Measurements from ENCODE around the gene PROM2.

Gene PROM2

DNA sequence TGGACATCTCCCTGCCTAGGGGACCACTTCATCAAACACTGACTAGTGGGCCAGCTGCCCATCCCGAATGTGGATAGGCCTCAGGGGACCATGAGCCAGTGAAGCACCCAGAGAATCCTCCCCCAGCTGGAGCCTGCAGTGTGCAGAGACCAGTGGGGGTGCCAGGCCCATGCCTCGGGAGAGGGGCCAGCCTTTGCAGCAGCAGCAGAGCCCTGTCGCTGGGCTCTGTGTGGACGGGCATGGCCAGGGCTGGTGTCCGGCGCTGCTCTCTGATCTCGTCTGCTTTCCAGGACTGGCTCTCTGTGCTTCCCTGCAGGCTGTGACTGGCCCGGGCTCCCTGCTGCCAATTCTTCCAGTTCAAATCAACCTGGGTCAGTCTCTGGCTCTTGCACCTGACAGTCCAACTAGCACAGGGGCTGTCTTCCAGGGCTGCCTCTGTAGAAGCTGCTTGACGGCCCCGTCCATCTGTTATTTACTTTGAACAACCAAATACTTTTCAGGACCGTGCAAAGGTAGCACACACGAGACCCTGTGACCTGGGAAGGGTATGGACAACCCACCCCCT is 34.3 kb downstream of the PROM2 start:
- H3K9ac ChIP-seq (ENCODE audit: low read length): no peak overlapping the region
- no peak overlapping the region for H3K4me2 ChIP-seq (ENCODE audit: low read length)
- H2BK12ac ChIP-seq (ENCODE audit: low read length): no peak overlapping the region
- H3K4me1 ChIP-seq (ENCODE audit: control insufficient read depth in 1 of 2, insufficient read depth in 2 of 2, low read length in 2 of 2): peaks cover 0 to 3% of the 10 kb centered on the region in 2 experiments
- WGBS (ENCODE audit: extremely low coverage, insufficient coverage, insufficient read length): no CpG with 5 or more reads among the region's 12 CpGs
- no peak overlapping the region for H2BK5ac ChIP-seq (ENCODE audit: low read depth, low read length, poor library complexity)
- H3K79me1 ChIP-seq (ENCODE audit: low read length): no peaks in the 10 kb centered on the region
- no peak overlapping the region for H4K8ac ChIP-seq (ENCODE audit: low read depth, low read length)
- no peaks in the 10 kb centered on the region for H3K79me2 ChIP-seq (ENCODE audit: control insufficient read depth, insufficient read depth, low read length, poor library complexity)
- H3K9me3 ChIP-seq (ENCODE audit: insufficient read depth, low read depth, low read length): no peaks in the 10 kb centered on the region
- H2AFZ ChIP-seq (ENCODE audit: insufficient read depth, low read length, poor library complexity): no peak overlapping the region
- H4K91ac ChIP-seq (ENCODE audit: low read depth, low read length): no peak overlapping the region
- H2AK5ac ChIP-seq (ENCODE audit: low read length): no peak overlapping the region
- H3K23ac ChIP-seq (ENCODE audit: low read length): no peak overlapping the region
- no peak overlapping the region for H3K4ac ChIP-seq (ENCODE audit: low read depth, low read length)
- H2BK120ac ChIP-seq (ENCODE audit: insufficient read depth, low read length, poor library complexity): no peak overlapping the region
- H3K27me3 ChIP-seq (ENCODE audit: insufficient read depth, low read length): no peaks in the 10 kb centered on the region
- no peak overlapping the region for H3K27ac ChIP-seq (ENCODE audit: low read depth, low read length)
- no peak overlapping the region for H3K14ac ChIP-seq (ENCODE audit: low read length)
- H3K36me3 ChIP-seq (ENCODE audit: control insufficient read depth in 1 of 2, insufficient read depth in 2 of 2, low read length in 2 of 2): no peaks in the 10 kb centered on the region
- no peak overlapping the region for H3K4me3 ChIP-seq (ENCODE audit: low read depth, low read length)
- no peak overlapping the region for H3K18ac ChIP-seq (ENCODE audit: low read length)
- H4K12ac ChIP-seq (ENCODE audit: low read depth, low read length): no peak overlapping the region
- DNase-seq: no peak

DNA sequence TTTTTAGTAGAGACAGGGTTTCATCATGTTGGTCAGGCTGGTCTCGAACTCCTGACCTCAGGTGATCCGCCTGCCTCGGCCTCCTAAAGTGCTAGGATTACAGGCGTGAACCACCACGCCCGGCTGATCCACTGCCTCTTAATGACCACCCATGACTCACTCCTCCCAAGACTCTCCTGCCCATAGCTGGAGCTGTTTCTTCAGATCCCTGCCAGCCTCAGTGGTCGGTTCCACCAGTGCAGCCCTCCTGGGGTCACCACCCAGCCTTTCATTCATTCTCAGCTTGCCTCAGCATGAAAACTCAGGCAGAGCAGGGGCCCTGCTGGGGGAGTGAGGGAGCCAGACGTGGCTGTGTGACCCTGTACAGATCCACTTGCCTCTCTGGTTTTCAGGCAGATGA is 35.4 kb downstream of the PROM2 start:
- no peaks in the 10 kb centered on the region for H3K36me3 ChIP-seq (ENCODE audit: control insufficient read depth in 1 of 2, insufficient read depth in 2 of 2, low read length in 2 of 2)
- H4K8ac ChIP-seq (ENCODE audit: low read depth, low read length): no peak overlapping the region
- WGBS (ENCODE audit: extremely low coverage, insufficient coverage, insufficient read length): no CpG with 5 or more reads among the region's 8 CpGs
- no peak overlapping the region for H3K18ac ChIP-seq (ENCODE audit: low read length)
- H2AK5ac ChIP-seq (ENCODE audit: low read length): no peak overlapping the region
- no peaks in the 10 kb centered on the region for H3K27me3 ChIP-seq (ENCODE audit: insufficient read depth, low read length)
- H3K4me2 ChIP-seq (ENCODE audit: low read length): no peak overlapping the region
- no peak overlapping the region for H3K4ac ChIP-seq (ENCODE audit: low read depth, low read length)
- no peak overlapping the region for H3K4me3 ChIP-seq (ENCODE audit: low read depth, low read length)
- H3K79me2 ChIP-seq (ENCODE audit: control insufficient read depth, insufficient read depth, low read length, poor library complexity): no peaks in the 10 kb centered on the region
- H2BK12ac ChIP-seq (ENCODE audit: low read length): no peak overlapping the region
- no peak overlapping the region for H2BK120ac ChIP-seq (ENCODE audit: insufficient read depth, low read length, poor library complexity)
- no peak for DNase-seq
- H3K4me1 ChIP-seq (ENCODE audit: control insufficient read depth in 1 of 2, insufficient read depth in 2 of 2, low read length in 2 of 2): peaks cover 0 to 7% of the 10 kb centered on the region in 2 experiments
- no peak overlapping the region for H3K14ac ChIP-seq (ENCODE audit: low read length)
- no peaks in the 10 kb centered on the region for H3K9me3 ChIP-seq (ENCODE audit: insufficient read depth, low read depth, low read length)
- no peak overlapping the region for H3K9ac ChIP-seq (ENCODE audit: low read length)
- no peak overlapping the region for H3K27ac ChIP-seq (ENCODE audit: low read depth, low read length)
- H2AFZ ChIP-seq (ENCODE audit: insufficient read depth, low read length, poor library complexity): no peak overlapping the region
- H4K12ac ChIP-seq (ENCODE audit: low read depth, low read length): no peak overlapping the region
- no peaks in the 10 kb centered on the region for H3K79me1 ChIP-seq (ENCODE audit: low read length)
- H2BK5ac ChIP-seq (ENCODE audit: low read depth, low read length, poor library complexity): no peak overlapping the region
- H4K91ac ChIP-seq (ENCODE audit: low read depth, low read length): no peak overlapping the region
- H3K23ac ChIP-seq (ENCODE audit: low read length): no peak overlapping the region

DNA sequence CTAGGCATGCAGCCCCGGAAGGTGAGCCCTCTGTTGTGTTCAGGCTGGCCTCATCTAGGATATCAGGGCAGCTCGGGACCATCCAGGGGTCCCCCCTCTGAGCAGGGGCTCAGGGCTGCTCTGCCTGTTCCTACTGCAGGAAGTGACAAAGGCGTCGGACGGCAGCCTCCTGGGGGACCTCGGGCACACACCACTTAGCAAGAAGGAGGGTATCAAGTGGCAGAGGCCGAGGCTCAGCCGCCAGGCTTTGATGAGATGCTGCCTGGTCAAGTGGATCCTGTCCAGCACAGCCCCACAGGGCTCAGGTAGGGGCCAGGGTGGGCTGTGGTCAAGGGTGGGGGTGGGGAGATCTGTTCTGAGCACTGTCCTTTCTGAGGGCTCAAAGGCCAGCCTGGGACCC is 36.0 kb downstream of the PROM2 start:
- H3K36me3 ChIP-seq (ENCODE audit: control insufficient read depth in 1 of 2, insufficient read depth in 2 of 2, low read length in 2 of 2): no peaks in the 10 kb centered on the region
- H4K12ac ChIP-seq (ENCODE audit: low read depth, low read length): no peak overlapping the region
- H3K9me3 ChIP-seq (ENCODE audit: insufficient read depth, low read depth, low read length): no peaks in the 10 kb centered on the region
- no peak overlapping the region for H3K27ac ChIP-seq (ENCODE audit: low read depth, low read length)
- no peak overlapping the region for H3K4me2 ChIP-seq (ENCODE audit: low read length)
- no peak overlapping the region for H2BK5ac ChIP-seq (ENCODE audit: low read depth, low read length, poor library complexity)
- H4K8ac ChIP-seq (ENCODE audit: low read depth, low read length): no peak overlapping the region
- no peak overlapping the region for H2AFZ ChIP-seq (ENCODE audit: insufficient read depth, low read length, poor library complexity)
- H4K91ac ChIP-seq (ENCODE audit: low read depth, low read length): no peak overlapping the region
- no peak overlapping the region for H3K4ac ChIP-seq (ENCODE audit: low read depth, low read length)
- H3K79me1 ChIP-seq (ENCODE audit: low read length): no peaks in the 10 kb centered on the region
- H3K27me3 ChIP-seq (ENCODE audit: insufficient read depth, low read length): no peaks in the 10 kb centered on the region
- H3K23ac ChIP-seq (ENCODE audit: low read length): no peak overlapping the region
- no peak for DNase-seq
- no peaks in the 10 kb centered on the region for H3K79me2 ChIP-seq (ENCODE audit: control insufficient read depth, insufficient read depth, low read length, poor library complexity)
- no peak overlapping the region for H3K18ac ChIP-seq (ENCODE audit: low read length)
- WGBS (ENCODE audit: extremely low coverage, insufficient coverage, insufficient read length): no CpG with 5 or more reads among the region's 8 CpGs
- no peak overlapping the region for H3K9ac ChIP-seq (ENCODE audit: low read length)
- H3K4me1 ChIP-seq (ENCODE audit: control insufficient read depth in 1 of 2, insufficient read depth in 2 of 2, low read length in 2 of 2): peaks cover 0 to 7% of the 10 kb centered on the region in 2 experiments
- no peak overlapping the region for H3K14ac ChIP-seq (ENCODE audit: low read length)
- H2AK5ac ChIP-seq (ENCODE audit: low read length): no peak overlapping the region
- no peak overlapping the region for H2BK12ac ChIP-seq (ENCODE audit: low read length)
- no peak overlapping the region for H2BK120ac ChIP-seq (ENCODE audit: insufficient read depth, low read length, poor library complexity)
- H3K4me3 ChIP-seq (ENCODE audit: low read depth, low read length): no peak overlapping the region

DNA sequence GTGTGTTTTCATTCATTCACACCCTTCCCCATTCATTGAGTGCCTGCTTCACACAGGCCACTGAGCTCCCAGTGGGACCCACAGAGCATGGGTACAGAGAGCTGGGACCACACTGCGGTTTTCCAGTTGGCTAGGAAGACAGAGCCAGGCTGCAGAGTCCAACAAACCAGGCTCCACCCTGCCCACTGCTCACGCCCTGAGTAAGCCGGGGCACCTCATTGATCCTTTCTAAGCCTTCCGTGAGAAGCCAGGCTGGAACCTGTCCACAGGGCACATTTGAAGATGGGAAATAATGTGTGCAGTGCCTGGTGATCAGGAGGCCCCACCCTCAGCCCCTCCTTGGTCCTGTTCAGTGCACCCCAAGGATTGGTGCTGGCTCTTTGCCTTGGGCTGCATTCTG is 36.4 kb downstream of the PROM2 start:
- Histone ChIP-seq H2AK5ac (ENCODE audit: low read length) (no peak overlapping the region), H4K12ac (ENCODE audit: low read depth, low read length) (no peak overlapping the region)
- no CpG with 5 or more reads among the region's 4 CpGs for WGBS (ENCODE audit: extremely low coverage, insufficient coverage, insufficient read length)

More for the DNA sequence above, 36.4 kb downstream of the PROM2 start:
- no peak overlapping the region for H3K27ac ChIP-seq (ENCODE audit: low read depth, low read length)
- H3K4me1 ChIP-seq (ENCODE audit: control insufficient read depth in 1 of 2, insufficient read depth in 2 of 2, low read length in 2 of 2): peaks cover 0 to 7% of the 10 kb centered on the region in 2 experiments
- no peak overlapping the region for H4K8ac ChIP-seq (ENCODE audit: low read depth, low read length)
- H2AFZ ChIP-seq (ENCODE audit: insufficient read depth, low read length, poor library complexity): no peak overlapping the region
- no peaks in the 10 kb centered on the region for H3K79me1 ChIP-seq (ENCODE audit: low read length)
- DNase-seq: no peak
- H3K18ac ChIP-seq (ENCODE audit: low read length): no peak overlapping the region
- no peak overlapping the region for H3K4me2 ChIP-seq (ENCODE audit: low read length)
- no peaks in the 10 kb centered on the region for H3K27me3 ChIP-seq (ENCODE audit: insufficient read depth, low read length)
- no peaks in the 10 kb centered on the region for H3K79me2 ChIP-seq (ENCODE audit: control insufficient read depth, insufficient read depth, low read length, poor library complexity)
- no peak overlapping the region for H3K4ac ChIP-seq (ENCODE audit: low read depth, low read length)
- no peak overlapping the region for H3K4me3 ChIP-seq (ENCODE audit: low read depth, low read length)
- no peak overlapping the region for H2BK12ac ChIP-seq (ENCODE audit: low read length)
- no peak overlapping the region for H4K91ac ChIP-seq (ENCODE audit: low read depth, low read length)
- H3K9ac ChIP-seq (ENCODE audit: low read length): no peak overlapping the region
- H3K9me3 ChIP-seq (ENCODE audit: insufficient read depth, low read depth, low read length): no peaks in the 10 kb centered on the region
- no peak overlapping the region for H3K14ac ChIP-seq (ENCODE audit: low read length)
- no peak overlapping the region for H3K23ac ChIP-seq (ENCODE audit: low read length)
- no peak overlapping the region for H2BK5ac ChIP-seq (ENCODE audit: low read depth, low read length, poor library complexity)
- no peak overlapping the region for H2BK120ac ChIP-seq (ENCODE audit: insufficient read depth, low read length, poor library complexity)
- H3K36me3 ChIP-seq (ENCODE audit: control insufficient read depth in 1 of 2, insufficient read depth in 2 of 2, low read length in 2 of 2): no peaks in the 10 kb centered on the region

All from trophoblast cell (in vitro differentiated cells and primary cell).